SK-N-SH (cell line): ENCODE results near the gene LRMDA.

Experiments
- CTCF ChIP-seq: fragments of 200-600 bp; sonication (generic); IDR thresholded peaks from 2 replicates; pipeline ENCODE4 v1.6.1; 2017; ENCODE audit warnings: antibody characterized with exemption, mild to moderate bottlenecking, moderate library complexity
- ELF1 ChIP-seq: IDR thresholded peaks from 2 replicates; pipeline ENCODE4 v1.4.0; 2012
- EP300 ChIP-seq, 2 experiments: IDR thresholded peaks; 2 replicates each; pipeline versions ENCODE4 v1.4.0 to v1.6.1; 2012; ENCODE audit warnings: borderline replicate concordance in 1 of 2, low read depth in 1 of 2, low read length in 1 of 2
- EZH2phosphoT487 ChIP-seq: fragments of 200-600 bp; sonication (generic); IDR thresholded peaks from 2 replicates; pipeline ENCODE4 v1.6.1; 2017; ENCODE audit warnings: low read depth, mixed run types, mild to moderate bottlenecking, antibody characterized with exemption, moderate library complexity, borderline replicate concordance
- FOSL2 ChIP-seq: IDR thresholded peaks from 2 replicates; pipeline ENCODE4 v1.4.0; 2012; ENCODE audit warnings: low read depth, mild to moderate bottlenecking, moderate library complexity, borderline replicate concordance
- NRF1 ChIP-seq: IDR thresholded peaks from 2 replicates; pipeline ENCODE4 v1.6.1; 2012; ENCODE audit warnings: low read depth, mild to moderate bottlenecking, low read length
- POLR2AphosphoS5 ChIP-seq: IDR thresholded peaks from 2 replicates; pipeline ENCODE4 v1.6.1; 2012; ENCODE audit warnings: low read depth, low read length
- RAD21 ChIP-seq: IDR thresholded peaks from 2 replicates; pipeline ENCODE4 v1.6.1; 2012; ENCODE audit warnings: mild to moderate bottlenecking, low read length
- SIN3A ChIP-seq: IDR thresholded peaks from 2 replicates; pipeline ENCODE4 v1.6.1; 2012; ENCODE audit warnings: low read depth, mild to moderate bottlenecking, low read length, moderate library complexity, borderline replicate concordance
- SMC3 ChIP-seq: IDR thresholded peaks from 2 replicates; pipeline ENCODE4 v1.6.1; 2012; ENCODE audit warnings: low read depth, low read length, improper control_type of control experiment
- TF ChIP-seq, protein P1 (sequence below): IDR thresholded peaks from 2 replicates; pipeline ENCODE4 v1.4.0; 2012; ENCODE audit warnings: low read depth
- TF ChIP-seq, protein P2 (sequence below): IDR thresholded peaks from 2 replicates; pipeline ENCODE4 v1.6.1; 2012; ENCODE audit warnings: mild to moderate bottlenecking, low read depth, low read length, moderate library complexity
- TF ChIP-seq, protein P3 (sequence below): IDR thresholded peaks from 2 replicates; pipeline ENCODE4; 2012

DNA sequence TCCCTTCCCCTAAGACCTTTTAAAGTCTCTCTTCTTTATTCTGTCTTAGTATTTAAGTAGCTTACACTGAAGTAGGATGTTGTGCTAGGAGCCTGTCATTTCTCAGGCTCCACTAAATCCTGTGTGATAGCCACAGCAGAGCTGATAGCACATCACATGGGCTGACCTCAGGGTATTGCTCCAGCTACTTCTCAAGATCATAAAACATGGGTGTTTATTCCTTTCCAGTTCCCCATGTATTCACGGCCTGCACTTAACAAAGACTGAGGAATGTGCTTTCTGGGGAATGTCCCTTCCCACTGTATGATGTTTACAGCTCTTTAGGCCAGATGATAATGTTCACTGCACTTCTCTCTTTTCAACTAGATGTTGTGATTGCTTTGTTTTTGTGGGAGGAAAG is 1119.4 kb downstream of the LRMDA start:
- TF ChIP-seq, protein P1, sequence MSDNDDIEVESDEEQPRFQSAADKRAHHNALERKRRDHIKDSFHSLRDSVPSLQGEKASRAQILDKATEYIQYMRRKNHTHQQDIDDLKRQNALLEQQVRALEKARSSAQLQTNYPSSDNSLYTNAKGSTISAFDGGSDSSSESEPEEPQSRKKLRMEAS = no peak
- TF ChIP-seq EP300 (IDR thresholded peaks at IDR 0.05; ENCODE audit: borderline replicate concordance in 1 of 2, low read depth in 1 of 2, low read length in 1 of 2) (no peak), CTCF (no peak), RAD21 (no peak), EZH2phosphoT487 (no peak), FOSL2 (no peak), SIN3A (no peak), POLR2AphosphoS5 (no peak), NRF1 (no peak), SMC3 (no peak), ELF1 (no peak)
- TF ChIP-seq, protein P2, sequence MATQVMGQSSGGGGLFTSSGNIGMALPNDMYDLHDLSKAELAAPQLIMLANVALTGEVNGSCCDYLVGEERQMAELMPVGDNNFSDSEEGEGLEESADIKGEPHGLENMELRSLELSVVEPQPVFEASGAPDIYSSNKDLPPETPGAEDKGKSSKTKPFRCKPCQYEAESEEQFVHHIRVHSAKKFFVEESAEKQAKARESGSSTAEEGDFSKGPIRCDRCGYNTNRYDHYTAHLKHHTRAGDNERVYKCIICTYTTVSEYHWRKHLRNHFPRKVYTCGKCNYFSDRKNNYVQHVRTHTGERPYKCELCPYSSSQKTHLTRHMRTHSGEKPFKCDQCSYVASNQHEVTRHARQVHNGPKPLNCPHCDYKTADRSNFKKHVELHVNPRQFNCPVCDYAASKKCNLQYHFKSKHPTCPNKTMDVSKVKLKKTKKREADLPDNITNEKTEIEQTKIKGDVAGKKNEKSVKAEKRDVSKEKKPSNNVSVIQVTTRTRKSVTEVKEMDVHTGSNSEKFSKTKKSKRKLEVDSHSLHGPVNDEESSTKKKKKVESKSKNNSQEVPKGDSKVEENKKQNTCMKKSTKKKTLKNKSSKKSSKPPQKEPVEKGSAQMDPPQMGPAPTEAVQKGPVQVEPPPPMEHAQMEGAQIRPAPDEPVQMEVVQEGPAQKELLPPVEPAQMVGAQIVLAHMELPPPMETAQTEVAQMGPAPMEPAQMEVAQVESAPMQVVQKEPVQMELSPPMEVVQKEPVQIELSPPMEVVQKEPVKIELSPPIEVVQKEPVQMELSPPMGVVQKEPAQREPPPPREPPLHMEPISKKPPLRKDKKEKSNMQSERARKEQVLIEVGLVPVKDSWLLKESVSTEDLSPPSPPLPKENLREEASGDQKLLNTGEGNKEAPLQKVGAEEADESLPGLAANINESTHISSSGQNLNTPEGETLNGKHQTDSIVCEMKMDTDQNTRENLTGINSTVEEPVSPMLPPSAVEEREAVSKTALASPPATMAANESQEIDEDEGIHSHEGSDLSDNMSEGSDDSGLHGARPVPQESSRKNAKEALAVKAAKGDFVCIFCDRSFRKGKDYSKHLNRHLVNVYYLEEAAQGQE = no peak
- TF ChIP-seq, protein P3, sequence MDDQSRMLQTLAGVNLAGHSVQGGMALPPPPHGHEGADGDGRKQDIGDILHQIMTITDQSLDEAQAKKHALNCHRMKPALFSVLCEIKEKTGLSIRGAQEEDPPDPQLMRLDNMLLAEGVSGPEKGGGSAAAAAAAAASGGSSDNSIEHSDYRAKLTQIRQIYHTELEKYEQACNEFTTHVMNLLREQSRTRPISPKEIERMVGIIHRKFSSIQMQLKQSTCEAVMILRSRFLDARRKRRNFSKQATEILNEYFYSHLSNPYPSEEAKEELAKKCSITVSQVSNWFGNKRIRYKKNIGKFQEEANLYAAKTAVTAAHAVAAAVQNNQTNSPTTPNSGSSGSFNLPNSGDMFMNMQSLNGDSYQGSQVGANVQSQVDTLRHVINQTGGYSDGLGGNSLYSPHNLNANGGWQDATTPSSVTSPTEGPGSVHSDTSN = no peak
